Osteocyte (in vitro differentiated cells): ENCODE results near the gene EFCAB13. TPM values are rescaled to one million over a fixed set of nuclear protein-coding genes. Genes with fewer than 3 reads are reported as not detected.

Experiments
- DNase-seq: peaks from one replicate; pipeline ENCODE4 v3.0.0; 2021; ENCODE audit warnings: mixed read lengths; ENCODE audit not compliant: unreplicated experiment; ENCODE audit errors: extremely low spot score
- H3K27ac Mint-ChIP-seq: one replicate; pipeline ENCODE4 v1.8.0; 2021; ENCODE audit warnings: mild to moderate bottlenecking, mixed read lengths; ENCODE audit not compliant: unreplicated experiment
- H3K27me3 Mint-ChIP-seq: one replicate; pipeline ENCODE4 v1.8.0; 2021; ENCODE audit warnings: mixed read lengths; ENCODE audit not compliant: unreplicated experiment
- H3K36me3 Mint-ChIP-seq: one replicate; pipeline ENCODE4 v1.8.0; 2021; ENCODE audit warnings: mixed read lengths; ENCODE audit not compliant: unreplicated experiment
- H3K4me1 Mint-ChIP-seq: one replicate; pipeline ENCODE4 v1.8.0; 2021; ENCODE audit warnings: mixed read lengths; ENCODE audit not compliant: unreplicated experiment
- H3K4me3 Mint-ChIP-seq: one replicate; pipeline ENCODE4 v1.8.0; 2021; ENCODE audit warnings: mild to moderate bottlenecking, moderate library complexity, mixed read lengths; ENCODE audit not compliant: unreplicated experiment
- H3K9me3 Mint-ChIP-seq: one replicate; pipeline ENCODE4 v1.8.0; 2021; ENCODE audit warnings: mixed read lengths; ENCODE audit not compliant: unreplicated experiment
- total RNA-seq: library from RNA; stranded (reverse); gene quantifications from 2 replicates; pipeline ENCODE4 v1.2.1, GENCODE V29; 2021
- TF ChIP-seq, protein P1 (sequence below): fragments of 200-600 bp; sonication (generic); IDR thresholded peaks from 2 replicates; pipeline ENCODE4 v1.5.0; 2021; ENCODE audit warnings: antibody characterized with exemption, mild to moderate bottlenecking, moderate library complexity

Gene EFCAB13
- total RNA-seq, 1 donor from 2014 or later: 2.7 TPM

DNA sequence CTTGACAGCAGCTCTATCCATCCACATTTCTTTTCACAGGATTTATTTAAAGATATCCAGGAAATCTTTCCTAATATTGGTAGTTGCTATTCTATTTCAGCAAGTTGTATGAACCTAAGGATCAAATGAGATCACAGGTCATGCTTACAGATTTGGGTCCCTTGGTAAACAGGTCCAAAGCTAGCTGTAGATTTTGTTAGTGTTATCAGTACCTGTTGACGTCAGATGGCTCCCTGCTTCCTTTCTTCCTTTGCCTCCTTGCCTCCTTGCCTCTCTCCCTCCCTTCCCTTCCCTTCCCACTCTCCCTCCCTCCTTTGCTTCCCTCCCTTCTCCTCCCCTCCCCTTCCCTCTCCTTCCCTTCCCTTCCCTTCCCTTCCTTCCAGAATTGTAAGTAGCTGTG, 76.6 kb downstream of the EFCAB13 start:
- Mint-ChIP-seq H3K36me3 (peaks cover 2% of the 10 kb centered on the region), H3K4me3 (no peak overlapping the region), H3K27me3 (no peaks in the 10 kb centered on the region), H3K27ac (no peak overlapping the region), H3K4me1 (no peaks in the 10 kb centered on the region), H3K9me3 (no peaks in the 10 kb centered on the region)
- DNase-seq: no peak
- TF ChIP-seq, protein P1, sequence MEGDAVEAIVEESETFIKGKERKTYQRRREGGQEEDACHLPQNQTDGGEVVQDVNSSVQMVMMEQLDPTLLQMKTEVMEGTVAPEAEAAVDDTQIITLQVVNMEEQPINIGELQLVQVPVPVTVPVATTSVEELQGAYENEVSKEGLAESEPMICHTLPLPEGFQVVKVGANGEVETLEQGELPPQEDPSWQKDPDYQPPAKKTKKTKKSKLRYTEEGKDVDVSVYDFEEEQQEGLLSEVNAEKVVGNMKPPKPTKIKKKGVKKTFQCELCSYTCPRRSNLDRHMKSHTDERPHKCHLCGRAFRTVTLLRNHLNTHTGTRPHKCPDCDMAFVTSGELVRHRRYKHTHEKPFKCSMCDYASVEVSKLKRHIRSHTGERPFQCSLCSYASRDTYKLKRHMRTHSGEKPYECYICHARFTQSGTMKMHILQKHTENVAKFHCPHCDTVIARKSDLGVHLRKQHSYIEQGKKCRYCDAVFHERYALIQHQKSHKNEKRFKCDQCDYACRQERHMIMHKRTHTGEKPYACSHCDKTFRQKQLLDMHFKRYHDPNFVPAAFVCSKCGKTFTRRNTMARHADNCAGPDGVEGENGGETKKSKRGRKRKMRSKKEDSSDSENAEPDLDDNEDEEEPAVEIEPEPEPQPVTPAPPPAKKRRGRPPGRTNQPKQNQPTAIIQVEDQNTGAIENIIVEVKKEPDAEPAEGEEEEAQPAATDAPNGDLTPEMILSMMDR: no peak

DNA sequence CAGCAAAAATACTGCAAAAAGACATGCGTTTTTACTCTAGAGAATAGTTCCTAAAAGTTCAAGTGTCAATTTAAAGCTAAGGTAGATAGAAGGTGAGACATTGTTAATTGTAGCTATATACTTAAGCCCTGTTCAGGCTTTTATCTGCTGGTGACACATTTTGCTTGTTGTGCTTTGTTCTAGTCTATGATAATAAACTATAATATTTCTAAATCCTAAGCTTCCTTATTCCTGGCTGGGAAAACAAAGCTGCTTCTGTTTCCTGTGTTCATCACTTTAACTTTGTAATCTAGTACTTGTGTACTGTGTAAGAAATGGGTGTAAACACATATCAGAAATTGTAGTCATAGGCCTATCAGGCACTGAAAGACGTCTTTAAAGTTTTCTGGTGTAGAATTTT, 77.3 kb downstream of the EFCAB13 start:
- no peaks in the 10 kb centered on the region for H3K27me3 Mint-ChIP-seq
- H3K36me3 Mint-ChIP-seq: peaks cover 2% of the 10 kb centered on the region
- no peaks in the 10 kb centered on the region for H3K4me1 Mint-ChIP-seq
- H3K9me3 Mint-ChIP-seq: no peaks in the 10 kb centered on the region
- no peak for DNase-seq
- no peak overlapping the region for H3K4me3 Mint-ChIP-seq
- H3K27ac Mint-ChIP-seq: no peak overlapping the region
- TF ChIP-seq, protein P1: no peak

DNA sequence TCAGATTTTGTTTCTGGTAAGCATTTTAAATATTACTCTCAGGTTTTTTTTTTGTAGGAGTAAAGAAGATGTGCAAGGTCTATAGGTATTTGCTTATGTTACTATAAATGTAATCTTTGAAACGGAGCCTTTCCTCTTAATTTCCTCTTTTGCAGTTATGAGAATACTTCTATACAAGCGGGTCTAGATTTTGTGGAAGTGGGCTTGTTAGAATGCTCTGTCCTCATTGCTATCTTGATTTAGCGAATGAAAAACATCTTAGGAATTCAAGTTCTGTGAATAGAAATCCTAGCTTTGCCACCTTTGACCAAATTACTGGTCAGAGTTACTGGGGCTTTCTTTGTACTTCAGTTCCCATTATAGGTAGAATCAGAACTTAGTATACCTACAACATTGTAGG, 80.3 kb downstream of the EFCAB13 start:
- TF ChIP-seq, protein P1: no peak
- H3K27me3 Mint-ChIP-seq: no peaks in the 10 kb centered on the region
- no peak overlapping the region for H3K27ac Mint-ChIP-seq
- no peaks in the 10 kb centered on the region for H3K9me3 Mint-ChIP-seq
- no peak overlapping the region for H3K4me3 Mint-ChIP-seq
- no peak for DNase-seq
- H3K4me1 Mint-ChIP-seq: no peaks in the 10 kb centered on the region
- H3K36me3 Mint-ChIP-seq: peaks cover 2% of the 10 kb centered on the region

GRCh38 chr17:47404875-47405274, 81.1 kb downstream of the EFCAB13 start:
- no peak overlapping the region for H3K27ac Mint-ChIP-seq
- no peak for DNase-seq
- H3K4me3 Mint-ChIP-seq: no peak overlapping the region
- no peaks in the 10 kb centered on the region for H3K27me3 Mint-ChIP-seq
- peaks cover 2% of the 10 kb centered on the region for H3K36me3 Mint-ChIP-seq
- TF ChIP-seq, protein P1: no peak
- no peaks in the 10 kb centered on the region for H3K4me1 Mint-ChIP-seq
- no peaks in the 10 kb centered on the region for H3K9me3 Mint-ChIP-seq

DNA sequence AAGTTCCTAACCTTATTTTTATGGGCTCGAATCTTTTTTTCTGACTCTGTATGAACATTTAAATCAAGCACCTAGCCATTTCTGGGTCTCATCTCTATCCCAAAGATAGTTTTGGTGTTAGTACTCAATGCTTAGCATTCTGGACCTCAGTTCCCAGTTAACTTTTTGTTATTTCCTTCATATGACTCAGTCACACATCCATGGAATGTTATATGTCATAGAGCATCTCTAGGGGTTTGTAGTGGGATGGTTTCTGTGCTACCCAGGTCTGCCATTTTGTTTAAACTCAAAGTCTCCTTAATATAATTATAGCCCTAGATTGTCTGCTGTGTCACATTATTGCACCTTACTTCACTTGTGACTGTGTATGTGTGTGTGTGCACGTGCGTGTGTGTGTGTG, 90.1 kb downstream of the EFCAB13 start:
- H3K27ac Mint-ChIP-seq: no peak overlapping the region
- no peak overlapping the region for H3K4me3 Mint-ChIP-seq
- H3K4me1 Mint-ChIP-seq: no peaks in the 10 kb centered on the region
- no peaks in the 10 kb centered on the region for H3K27me3 Mint-ChIP-seq
- H3K9me3 Mint-ChIP-seq: no peaks in the 10 kb centered on the region
- no peak for DNase-seq
- TF ChIP-seq, protein P1: no peak
- H3K36me3 Mint-ChIP-seq: no peaks in the 10 kb centered on the region
